Activated CD4-positive, CD25-positive, alpha-beta regulatory T cell (primary cell): ENCODE data around the gene KCNA2.

Source experiments
- DNase-seq, 4 experiments: peaks; one replicate each; lab custom pipeline; 2025; lab: John Stamatoyannopoulos, UW

KCNA2 gene

GRCh38 chr1:110628323-110629105, 22.4 kb upstream of the KCNA2 start:
- no peak for DNase-seq

GRCh38 chr1:110627764-110628163, 21.6 kb upstream of the KCNA2 start:
- no peak for DNase-seq

GRCh38 chr1:110626889-110627288, 20.7 kb upstream of the KCNA2 start:
- no peak for DNase-seq

- no peak for DNase-seq
Observed at GRCh38 chr1:110620686-110621085, 14.5 kb upstream of the KCNA2 start.

- DNase-seq = no peak
Observed at GRCh38 chr1:110620250-110620615, 14.1 kb upstream of the KCNA2 start.

- peak; percentile 80 to 85 (median 84) for DNase-seq
Observed at GRCh38 chr1:110619412-110620249, 13.5 kb upstream of the KCNA2 start.

GRCh38 chr1:110618668-110619067, 12.5 kb upstream of the KCNA2 start:
- DNase-seq = no peak

GRCh38 chr1:110617589-110617988, 11.4 kb upstream of the KCNA2 start:
- no peak for DNase-seq

- DNase-seq = no peak
Observed at GRCh38 chr1:110617116-110617515, 11.0 kb upstream of the KCNA2 start.

- no peak for DNase-seq
Observed at GRCh38 chr1:110616587-110616986, 10.4 kb upstream of the KCNA2 start.

- no peak for DNase-seq
Observed at GRCh38 chr1:110615548-110616130, 9.5 kb upstream of the KCNA2 start.

- no peak for DNase-seq
Observed at GRCh38 chr1:110612060-110612745, 6.0 kb upstream of the KCNA2 start.

GRCh38 chr1:110610696-110611286, 4.6 kb upstream of the KCNA2 start:
- no peak for DNase-seq

- no peak for DNase-seq
Observed at GRCh38 chr1:110610084-110610483, 3.9 kb upstream of the KCNA2 start.

- DNase-seq = no peak
Observed at GRCh38 chr1:110608247-110608646, 2.1 kb upstream of the KCNA2 start.

- no peak for DNase-seq
Observed at GRCh38 chr1:110607536-110608230, 1.5 kb upstream of the KCNA2 start.

GRCh38 chr1:110606657-110607535, 738 bp upstream of the KCNA2 start:
- DNase-seq = no peak

- DNase-seq = no peak
Observed at GRCh38 chr1:110605446-110605845, 712 bp downstream of the KCNA2 start.

GRCh38 chr1:110604586-110605148, 1.5 kb downstream of the KCNA2 start:
- DNase-seq = no peak

GRCh38 chr1:110603058-110603457, 3.1 kb downstream of the KCNA2 start:
- no peak for DNase-seq
